SH-SY5Y (cell line): ENCODE results near the gene FAXDC2.

ENCODE experiments used
- GATA2 ChIP-seq: IDR thresholded peaks from 2 replicates; pipeline ENCODE4 v1.6.1; 2011; ENCODE audit warnings: mild to moderate bottlenecking, low read depth, low read length
- GATA3 ChIP-seq: IDR thresholded peaks from 2 replicates; pipeline ENCODE4 v1.6.1; 2011; ENCODE audit warnings: low read depth, mild to moderate bottlenecking, low read length, moderate library complexity

GRCh38 chr5:154801083-154801482, 49.3 kb downstream of the FAXDC2 start:
- TF ChIP-seq GATA2 (no peak), GATA3 (no peak)
